Thoracic aorta (tissue), 2 donors: ENCODE measurements around the gene TNFAIP8. TPM values are rescaled to one million over a fixed set of nuclear protein-coding genes. Genes with fewer than 3 reads are reported as not detected.

ENCODE experiments used
- ATAC-seq: fragments of 150-250 bp; one replicate; pipeline ENCODE4 v1.8.0; 2017; ENCODE audit warnings: low read depth; ENCODE audit not compliant: insufficient number of reproducible peaks, low FRiP score
- DNase-seq: peaks from one replicate; pipeline ENCODE4 v3.0.0-alpha.2; 2020; ENCODE audit warnings: low spot score
- H3K27ac ChIP-seq, 2 donors: fragments of 200-600 bp; sonication (generic); 1 replicate in 1 of 2; 2 replicates in 1 of 2; pipeline ENCODE4 v1.5.1; 2016; ENCODE audit warnings: mild to moderate bottlenecking in 2 of 2, moderate library complexity in 2 of 2
- H3K27me3 ChIP-seq: fragments of 200-600 bp; sonication (generic); replicated peaks from 2 replicates; pipeline ENCODE4 v1.6.0; 2016; ENCODE audit warnings: mild to moderate bottlenecking; ENCODE audit not compliant: insufficient read depth
- H3K36me3 ChIP-seq: fragments of 200-600 bp; sonication (generic); one replicate; pipeline ENCODE4 v1.5.1; 2016
- H3K4me1 ChIP-seq, 2 donors: fragments of 200-600 bp; sonication (generic); 1 replicate in 1 of 2; 2 replicates in 1 of 2; pipeline versions ENCODE4 v1.5.1 to v1.6.0; 2016; ENCODE audit warnings: low read depth in 2 of 2, mild to moderate bottlenecking in 1 of 2; ENCODE audit not compliant: control insufficient read depth in 1 of 2
- H3K4me3 ChIP-seq: fragments of 200-600 bp; sonication (generic); 2 replicates; pipeline ENCODE4 v1.5.1; 2016; ENCODE audit warnings: mild to moderate bottlenecking
- H3K9me3 ChIP-seq: fragments of 200-600 bp; sonication (generic); 2 replicates; pipeline ENCODE4 v1.5.1; 2016
- CTCF ChIP-seq: fragments of 200-600 bp; sonication (generic); IDR thresholded peaks from one replicate; pipeline ENCODE4 v1.5.1; 2019; ENCODE audit warnings: antibody characterized with exemption
- total RNA-seq, 2 donors: library from RNA; depleted of rRNA; stranded (reverse); fragments of >200 nt; gene quantifications; one replicate each; pipeline versions ENCODE4 v1.1.0 to v1.2.3, GENCODE V29; 2016

TNFAIP8 gene
- total RNA-seq, 2 donors from 2014 or later = 16.8 to 34.1 TPM

GRCh38 chr5:119382169-119382568 is 26.4 kb downstream of the TNFAIP8 start:
- DNase-seq (no peak), ATAC-seq (no peak)
- no peak for TF ChIP-seq CTCF
- Histone ChIP-seq H3K27me3 (no peaks in the 10 kb centered on the region), H3K36me3 (no peaks in the 10 kb centered on the region), H3K4me3 (no peak overlapping the region), H3K27ac (no peak overlapping the region), H3K9me3 (no peaks in the 10 kb centered on the region), H3K4me1 (peaks cover 10 to 32% of the 10 kb centered on the region in 2 donors)

- no peaks in the 10 kb centered on the region for H3K36me3 ChIP-seq
- no peak for TF ChIP-seq CTCF
- H3K27ac ChIP-seq = no peak overlapping the region
- H3K9me3 ChIP-seq = no peaks in the 10 kb centered on the region
- peaks cover 14 to 40% of the 10 kb centered on the region in 2 donors for H3K4me1 ChIP-seq
- no peaks in the 10 kb centered on the region for H3K27me3 ChIP-seq
- DNase-seq (no peak), ATAC-seq (no peak)
- no peak overlapping the region for H3K4me3 ChIP-seq
Observed at GRCh38 chr5:119383008-119383407, 27.2 kb downstream of the TNFAIP8 start.

GRCh38 chr5:119385136-119385535 is 29.3 kb downstream of the TNFAIP8 start:
- H3K27ac ChIP-seq = no peak overlapping the region
- no peaks in the 10 kb centered on the region for H3K9me3 ChIP-seq
- H3K27me3 ChIP-seq = no peaks in the 10 kb centered on the region
- H3K4me3 ChIP-seq = no peak overlapping the region
- TF ChIP-seq CTCF = no peak
- no peaks in the 10 kb centered on the region for H3K36me3 ChIP-seq
- DNase-seq = no peak
- no peak for ATAC-seq
- peaks cover 10 to 40% of the 10 kb centered on the region in 2 donors for H3K4me1 ChIP-seq

GRCh38 chr5:119385536-119386128 is 29.8 kb downstream of the TNFAIP8 start:
- DNase-seq (no peak), ATAC-seq (no peak)
- Histone ChIP-seq H3K27me3 (no peaks in the 10 kb centered on the region), H3K36me3 (no peaks in the 10 kb centered on the region), H3K4me3 (no peak overlapping the region), H3K9me3 (no peaks in the 10 kb centered on the region), H3K27ac (no peak overlapping the region), H3K4me1 (peaks cover 10 to 41% of the 10 kb centered on the region in 2 donors)
- no peak for TF ChIP-seq CTCF

- Histone ChIP-seq H3K36me3 (no peaks in the 10 kb centered on the region), H3K27ac (peak overlapping the region; percentile 19 to 21), H3K4me3 (no peak overlapping the region), H3K9me3 (no peaks in the 10 kb centered on the region), H3K27me3 (no peaks in the 10 kb centered on the region), H3K4me1 (peaks cover 10 to 41% of the 10 kb centered on the region in 2 donors)
- TF ChIP-seq CTCF = no peak
- DNase-seq (peak; percentile 35), ATAC-seq (peak; percentile 30)
Observed at GRCh38 chr5:119386596-119387344, 31.0 kb downstream of the TNFAIP8 start.
